Tibial nerve (tissue), 4 donors: ENCODE measurements around the gene ZBTB1. TPM values are rescaled to one million over a fixed set of nuclear protein-coding genes. Genes with fewer than 3 reads are reported as not detected.
A peak's percentile ranks its signal among the peaks of the same experiment; 100 is the strongest.

Source experiments
- DNase-seq, 2 donors: peaks; one replicate each; pipeline ENCODE4 v3.0.0-alpha.2; 2019; ENCODE audit warnings: low spot score in 2 of 2
- H3K27ac ChIP-seq, 4 donors: fragments of 200-600 bp; sonication (generic) in 3 of 4; one replicate each; pipeline ENCODE4 v1.5.1; 2017 to 2019; ENCODE audit warnings: mild to moderate bottlenecking in 1 of 4
- H3K27me3 ChIP-seq, 2 donors: fragments of 200-600 bp; sonication (generic) in 1 of 2; one replicate each; pipeline versions ENCODE4 v1.5.1 to v1.6.0; 2017 to 2019
- H3K36me3 ChIP-seq, 3 donors: fragments of 200-600 bp; sonication (generic); one replicate each; pipeline ENCODE4 v1.5.1; 2018 to 2019
- H3K4me1 ChIP-seq, 4 donors: fragments of 200-600 bp; sonication (generic) in 3 of 4; one replicate each; pipeline ENCODE4 v1.5.1; 2017 to 2019
- H3K4me3 ChIP-seq, 4 donors: fragments of 200-600 bp; sonication (generic) in 3 of 4; one replicate each; pipeline ENCODE4 v1.5.1; 2017 to 2019; ENCODE audit warnings: mild to moderate bottlenecking in 1 of 4, moderate library complexity in 1 of 4
- H3K9me3 ChIP-seq, 4 donors: fragments of 200-600 bp; sonication (generic) in 3 of 4; one replicate each; pipeline ENCODE4 v1.5.1; 2017 to 2019
- CTCF ChIP-seq, 5 experiments: fragments of 200-600 bp in 3 of 5; fragments of 450-650 bp in 2 of 5; sonication (generic) in 3 of 5; IDR thresholded peaks; one replicate each; pipeline ENCODE4 v1.5.1; 2016 to 2019; ENCODE audit warnings: antibody characterized with exemption in 5 of 5, mild to moderate bottlenecking in 3 of 5, moderate library complexity in 2 of 5
- EP300 ChIP-seq, 2 donors: sonication (generic); formaldehyde crosslinking; IDR thresholded peaks; one replicate each; pipeline ENCODE4 v1.6.1; 2017; ENCODE audit warnings: antibody characterized with exemption in 2 of 2, mild to moderate bottlenecking in 1 of 2
- POLR2A ChIP-seq, 2 donors: fragments of 450-650 bp; IDR thresholded peaks; one replicate each; pipeline ENCODE4 v1.6.1; 2017; ENCODE audit warnings: antibody characterized with exemption in 2 of 2, mild to moderate bottlenecking in 2 of 2, moderate library complexity in 2 of 2
- WGBS, 2 donors: methylation state at CpG; one replicate each; pipeline ENCODE4 v1.1.5; 2018; 5-methylcytosine and 5-hydroxymethylcytosine counted together
- total RNA-seq, 4 donors: library from RNA; depleted of rRNA; stranded (reverse); fragments of >200 nt; gene quantifications; one replicate each; pipeline ENCODE4 v1.1.0, GENCODE V29; 2016

The ZBTB1 gene
- total RNA-seq, result 10 to 100 TPM; 46.5 to 66.9 (median 55.9) TPM

GRCh38 chr14:64504310-64504896 lies at the start of gene ZBTB1:
Gene ZBTB1 (plus strand): TSS chr14:64504770. CDS start chr14:64521505, 16,735 bp downstream.
- Histone ChIP-seq H3K36me3 (no peaks in the 10 kb centered on the region), H3K4me3 (peak within 1 kb of the TSS; percentile 64 to 99 (median 94)), H3K27me3 (no peaks in the 10 kb centered on the region), H3K27ac (peak within 1 kb of the TSS; percentile 96 to 100 (median 100)), H3K4me1 (peaks cover 0 to 72% (median 46%) of the 10 kb centered on the region in 4 donors), H3K9me3 (no peaks in the 10 kb centered on the region)
- WGBS, 2 donors, result 0 to 1% methylated on average over 24 to 45 of the region's 63 CpGs
- TF ChIP-seq CTCF (IDR thresholded peaks at IDR 0.05) (peak in 1 of 5 experiments; percentile 3), POLR2A (IDR thresholded peaks at IDR 0.05) (peak; percentile 58), EP300 (IDR thresholded peaks at IDR 0.05) (peak in 1 of 2 donors; percentile 67)
- peak; percentile 54 to 58 for DNase-seq

GRCh38 chr14:64459405-64460136 lies 45.0 kb upstream of the ZBTB1 start:
- Histone ChIP-seq H3K9me3 (no peaks in the 10 kb centered on the region), H3K27me3 (no peaks in the 10 kb centered on the region), H3K4me3 (no peak overlapping the region), H3K27ac (no peak overlapping the region), H3K4me1 (no peaks in the 10 kb centered on the region), H3K36me3 (peaks cover 0 to 63% (median 4%) of the 10 kb centered on the region in 3 donors)
- WGBS, 2 donors, result 79% methylated on average over 4 of the region's 4 CpGs
- no peak for DNase-seq
- TF ChIP-seq EP300 (IDR thresholded peaks at IDR 0.05), result no peak
- no peak for TF ChIP-seq CTCF (IDR thresholded peaks at IDR 0.05)
- TF ChIP-seq POLR2A (IDR thresholded peaks at IDR 0.05), result no peak

GRCh38 chr14:64461221-64461620 lies 43.3 kb upstream of the ZBTB1 start:
- TF ChIP-seq POLR2A (IDR thresholded peaks at IDR 0.05), result no peak
- TF ChIP-seq EP300 (IDR thresholded peaks at IDR 0.05), result no peak
- TF ChIP-seq CTCF (IDR thresholded peaks at IDR 0.05), result no peak
- H3K9me3 ChIP-seq, result no peaks in the 10 kb centered on the region
- no peak overlapping the region for H3K27ac ChIP-seq
- peaks cover 0 to 6% (median 0%) of the 10 kb centered on the region in 4 donors for H3K4me1 ChIP-seq
- WGBS, 2 donors, result 87 to 97% methylated on average over 3 of the region's 3 CpGs
- no peak overlapping the region for H3K4me3 ChIP-seq
- no peaks in the 10 kb centered on the region for H3K27me3 ChIP-seq
- H3K36me3 ChIP-seq, result peaks cover 0 to 47% (median 0%) of the 10 kb centered on the region in 3 donors
- DNase-seq, result no peak

- H3K9me3 ChIP-seq, result no peaks in the 10 kb centered on the region
- H3K36me3 ChIP-seq, result peaks cover 0 to 37% (median 0%) of the 10 kb centered on the region in 3 donors
- H3K27me3 ChIP-seq, result no peaks in the 10 kb centered on the region
- no peak overlapping the region for H3K27ac ChIP-seq
- peaks cover 0 to 15% (median 0%) of the 10 kb centered on the region in 4 donors for H3K4me1 ChIP-seq
- H3K4me3 ChIP-seq, result no peak overlapping the region
- no peak for TF ChIP-seq EP300 (IDR thresholded peaks at IDR 0.05)
- 91 to 94% methylated on average over 2 of the region's 2 CpGs for WGBS, 2 donors
- DNase-seq, result no peak
These were observed 41.4 kb upstream of the ZBTB1 start for GRCh38 chr14:64463195-64463594.

- peaks cover 0 to 15% (median 0%) of the 10 kb centered on the region in 4 donors for H3K4me1 ChIP-seq
- H3K36me3 ChIP-seq, result peaks cover 0 to 30% (median 0%) of the 10 kb centered on the region in 3 donors
- H3K27me3 ChIP-seq, result no peaks in the 10 kb centered on the region
- WGBS, 2 donors, result 91 to 94% methylated on average over 6 of the region's 6 CpGs
- TF ChIP-seq POLR2A (IDR thresholded peaks at IDR 0.05) (no peak), EP300 (IDR thresholded peaks at IDR 0.05) (no peak), CTCF (IDR thresholded peaks at IDR 0.05) (no peak)
- H3K4me3 ChIP-seq, result no peak overlapping the region
- no peaks in the 10 kb centered on the region for H3K9me3 ChIP-seq
- no peak for DNase-seq
- H3K27ac ChIP-seq, result no peak overlapping the region
These were observed 40.7 kb upstream of the ZBTB1 start for GRCh38 chr14:64463873-64464272.
